Measurements from ENCODE around the gene KRTAP10-6.

- TF ChIP-seq CTCF (IDR thresholded peaks at IDR 0.05) (no peak), POLR2A (IDR thresholded peaks at IDR 0.05) (no peak)
These were observed 3.2 kb downstream of the KRTAP10-6 start for GRCh38 chr21:44589094-44589493.
